GM12878 (cell line): ENCODE results near the gene MITF. TPM values are rescaled to one million over a fixed set of nuclear protein-coding genes. Genes with fewer than 3 reads are reported as not detected.

Experiments
- ATAC-seq: fragments of 200-7000 bp; cut with Tn5 transposase; 3 replicates; pipeline ENCODE4 v1.9.1; 2020; ENCODE audit warnings: mild to moderate bottlenecking, moderate library complexity
- BruUV-seq: library from RNA; stranded (reverse); fragments of 400-500 nt; replicated peaks from 2 replicates; lab custom pipeline; 2021; lab: Mats Ljungman, UMichigan
- CTCF ChIA-PET: fragments of 300-600 bp; sonication (Branson Sonifier 250); formaldehyde crosslinking; extraction: SDS; loops from one replicate; lab custom pipeline; 2021; ENCODE audit warnings: inconsistent platforms; lab: Yijun Ruan, JAX
- POLR2A ChIA-PET: fragments of 350-600 bp; formaldehyde crosslinking; extraction: SDS; loops from one replicate; lab custom pipeline; 2021; ENCODE audit warnings: inconsistent platforms; lab: Charles Lee
- RAD21 ChIA-PET: fragments of 300-600 bp; sonication (Branson Sonifier 250); formaldehyde crosslinking; loops from one replicate; lab custom pipeline; 2023; ENCODE audit warnings: antibody characterized with exemption; ENCODE audit not compliant: unreplicated experiment; lab: Charles Lee
- SMC1A ChIA-PET: fragments of 300-600 bp; sonication (Branson Sonifier 250); formaldehyde crosslinking; loops from one replicate; lab custom pipeline; 2023; ENCODE audit not compliant: unreplicated experiment, uncharacterized antibody; lab: Charles Lee
- DNase-seq: peaks from one replicate; pipeline ENCODE4 v3.0.0-alpha.2; 2011; ENCODE audit warnings: low read depth, low spot score
- FAIRE-seq: peaks from 3 replicates; lab custom pipeline; 2011; peaks lifted over from hg19 to GRCh38; lab: Jason Lieb, UNC
- H2AFZ ChIP-seq: 2 replicates; pipeline ENCODE4 v1.6.0; 2011; ENCODE audit warnings: low read depth, low read length, control low read depth; ENCODE audit not compliant: control insufficient read depth
- H3K27ac ChIP-seq: 2 replicates; pipeline ENCODE4 v1.5.1; 2011; ENCODE audit warnings: control low read depth; ENCODE audit not compliant: control insufficient read depth, insufficient read depth
- H3K27me3 ChIP-seq, 2 experiments: replicated peaks in 1 of 2; 2 replicates each; pipeline versions ENCODE4 v1.6.0 to v1.6.1; 2011; ENCODE audit warnings: low read length in 1 of 2; ENCODE audit not compliant: control insufficient read depth in 2 of 2, insufficient read depth in 2 of 2
- H3K36me3 ChIP-seq, 2 experiments: 2 replicates each; pipeline ENCODE4 v1.5.1; 2011; ENCODE audit warnings: low read length in 1 of 2; ENCODE audit not compliant: control insufficient read depth in 2 of 2, insufficient read depth in 2 of 2
- H3K4me1 ChIP-seq: 2 replicates; pipeline ENCODE4 v1.6.1; 2011; ENCODE audit warnings: mild to moderate bottlenecking, low read length, moderate library complexity, mixed read lengths; ENCODE audit not compliant: control insufficient read depth, insufficient read depth
- H3K4me2 ChIP-seq: 2 replicates; pipeline ENCODE4 v1.6.0; 2011; ENCODE audit warnings: control low read depth; ENCODE audit not compliant: control insufficient read depth, insufficient read depth
- H3K4me3 ChIP-seq: fragments of 200-600 bp; sonication (generic); 2 replicates; pipeline ENCODE4 v1.5.1; 2016
- H3K79me2 ChIP-seq: 2 replicates; pipeline ENCODE4 v1.6.0; 2011; ENCODE audit warnings: low read length; ENCODE audit not compliant: control insufficient read depth, insufficient read depth
- H3K9ac ChIP-seq: 2 replicates; pipeline ENCODE4 v1.8.0; 2011; ENCODE audit warnings: low read length, control low read depth, mixed read lengths; ENCODE audit not compliant: control insufficient read depth, insufficient read depth
- H3K9me3 ChIP-seq: replicated peaks from 3 replicates; pipeline ENCODE4 v1.5.1; 2011; ENCODE audit warnings: mild to moderate bottlenecking, low read length; ENCODE audit not compliant: control insufficient read depth, insufficient read depth
- H4K20me1 ChIP-seq: 2 replicates; pipeline ENCODE4 v1.6.0; 2011; ENCODE audit not compliant: control insufficient read depth, insufficient read depth
- ATF3 ChIP-seq: IDR thresholded peaks from 2 replicates; pipeline ENCODE4 v1.6.1; 2011; ENCODE audit warnings: low read depth, mild to moderate bottlenecking, low read length, moderate library complexity, borderline replicate concordance; ENCODE audit errors: extremely low read depth
- HDGF ChIP-seq: fragments of 450-650 bp; IDR thresholded peaks from 2 replicates; pipeline ENCODE4 v1.6.1; 2016; ENCODE audit warnings: antibody characterized with exemption
- KAT2A ChIP-seq: conservative IDR thresholded peaks from 2 replicates; pipeline ENCODE4 v1.6.1; 2011; ENCODE audit warnings: low read depth, low read length; ENCODE audit not compliant: control insufficient read depth
- POLR2A ChIP-seq: IDR thresholded peaks from 2 replicates; pipeline ENCODE4 v1.6.1; 2011; ENCODE audit warnings: low read depth, mild to moderate bottlenecking, low read length
- RBBP5 ChIP-seq: fragments of 200-600 bp; sonication (generic); conservative IDR thresholded peaks from 2 replicates; pipeline ENCODE4 v1.6.1; 2016
- ZNF207 ChIP-seq: fragments of 450-650 bp; IDR thresholded peaks from 2 replicates; pipeline ENCODE4 v1.6.1; 2014; ENCODE audit warnings: antibody characterized with exemption, mild to moderate bottlenecking, borderline replicate concordance
- WGBS: methylation state at CpG from one replicate; pipeline ENCODE4 v1.1.6; 2016; ENCODE audit warnings: low lambda C conversion rate; ENCODE audit not compliant: insufficient replicate concordance, insufficient coverage; ENCODE audit errors: missing lambda C conversion rate; 5-methylcytosine and 5-hydroxymethylcytosine counted together
- in situ Hi-C: fragments of 300-500 bp; cut with MboI; formaldehyde crosslinking; loops from 9 replicates; pipeline ENCODE4 v1.14.3; 2018; ENCODE audit warnings: mixed read lengths
- intact Hi-C: fragments of 100-400 bp; cut with micrococcal nuclease; formaldehyde crosslinking; loops from one replicate; pipeline ENCODE4 v1.14.2; 2022; ENCODE audit not compliant: unreplicated experiment
- polyA plus RNA-seq, 11 experiments: library from polyadenylated mRNA; depleted of rRNA in 4 of 11; unstranded in 6 of 11; stranded (reverse) in 5 of 11; fragments of >200 nt; fragmentation: Nextera tagmentation in 4 of 11; fragmentation: Illumina TruSeq in 1 of 11; extraction: Ambion mirVana in 4 of 11; extraction: Trizol in 1 of 11; gene quantifications; 1 replicate in 1 of 11; 2 replicates in 10 of 11; pipeline versions ENCODE4 v1.2.1 to v1.2.3, GENCODE V29; 2011 to 2016; ENCODE audit warnings: inconsistent platforms in 2 of 11, missing spikeins in 2 of 11, low read depth in 1 of 11
- total RNA-seq, 4 experiments: library from RNA; depleted of rRNA in 3 of 4; stranded (reverse); fragments of >200 nt in 3 of 4; fragmentation: Illumina TruSeq in 1 of 4; extraction: Trizol in 1 of 4; gene quantifications; 2 replicates each; pipeline versions ENCODE4 v1.2.1 to v1.2.3, GENCODE V29; 2013 to 2021
- TF ChIP-seq, protein P1 (sequence below): fragments of 450-650 bp; formaldehyde crosslinking; IDR thresholded peaks from 2 replicates; pipeline ENCODE4 v1.4.0; 2020; ENCODE audit warnings: mild to moderate bottlenecking, moderate library complexity
- TF ChIP-seq, protein P2 (sequence below): fragments of 450-650 bp; IDR thresholded peaks from 2 replicates; pipeline ENCODE4 v1.6.1; 2017; ENCODE audit warnings: mild to moderate bottlenecking
- TF ChIP-seq, protein P3 (sequence below): fragments of 450-650 bp; formaldehyde crosslinking; IDR thresholded peaks from 2 replicates; pipeline ENCODE4 v1.4.0; 2022; ENCODE audit warnings: mild to moderate bottlenecking, moderate library complexity
- TF ChIP-seq, protein P4 (sequence below): IDR thresholded peaks from 2 replicates; pipeline ENCODE4 v1.6.1; 2011; ENCODE audit warnings: mild to moderate bottlenecking, low read depth, low read length, moderate library complexity; ENCODE audit not compliant: insufficient replicate concordance

MITF gene
- total and polyA plus RNA-seq, 10 of the 15 experiments (the other 5 are each of a cell fraction or from before 2014, with no cell fraction given) = under 0.01 to 0.90 (median 0.06) TPM; not detected in 3

GRCh38 chr3:69868841-69869420 is 129.7 kb downstream of the MITF start:
- no TSS peak for BruUV-seq
- no peaks in the 10 kb centered on the region for H3K4me1 ChIP-seq
- no peaks in the 10 kb centered on the region; a peak in 1 of 4 replicates for H3K27me3 ChIP-seq
- no peak for FAIRE-seq
- ATAC-seq = no peak
- ChIA-PET CTCF (no interaction called here), RAD21 (no interaction called here), SMC1A (no interaction called here), POLR2A (no interaction called here)
- no peaks in the 10 kb centered on the region for H3K9me3 ChIP-seq
- H4K20me1 ChIP-seq = no peaks in the 10 kb centered on the region
- no peak overlapping the region for H3K4me3 ChIP-seq
- 45% methylated on average over 3 of the region's 3 CpGs for WGBS
- H2AFZ ChIP-seq = no peak overlapping the region
- intact Hi-C loops (no loop called here), in situ Hi-C loops (no loop called here)
- H3K27ac ChIP-seq = no peak overlapping the region
- no peak overlapping the region for H3K4me2 ChIP-seq
- H3K9ac ChIP-seq = no peak overlapping the region
- H3K79me2 ChIP-seq = no peaks in the 10 kb centered on the region
- H3K36me3 ChIP-seq = no peaks in the 10 kb centered on the region
- no peak for DNase-seq
- TF ChIP-seq HDGF (no peak), ZNF207 (no peak), ATF3 (no peak), KAT2A (no peak), RBBP5 (no peak), POLR2A (no peak)
- TF ChIP-seq, protein P1, sequence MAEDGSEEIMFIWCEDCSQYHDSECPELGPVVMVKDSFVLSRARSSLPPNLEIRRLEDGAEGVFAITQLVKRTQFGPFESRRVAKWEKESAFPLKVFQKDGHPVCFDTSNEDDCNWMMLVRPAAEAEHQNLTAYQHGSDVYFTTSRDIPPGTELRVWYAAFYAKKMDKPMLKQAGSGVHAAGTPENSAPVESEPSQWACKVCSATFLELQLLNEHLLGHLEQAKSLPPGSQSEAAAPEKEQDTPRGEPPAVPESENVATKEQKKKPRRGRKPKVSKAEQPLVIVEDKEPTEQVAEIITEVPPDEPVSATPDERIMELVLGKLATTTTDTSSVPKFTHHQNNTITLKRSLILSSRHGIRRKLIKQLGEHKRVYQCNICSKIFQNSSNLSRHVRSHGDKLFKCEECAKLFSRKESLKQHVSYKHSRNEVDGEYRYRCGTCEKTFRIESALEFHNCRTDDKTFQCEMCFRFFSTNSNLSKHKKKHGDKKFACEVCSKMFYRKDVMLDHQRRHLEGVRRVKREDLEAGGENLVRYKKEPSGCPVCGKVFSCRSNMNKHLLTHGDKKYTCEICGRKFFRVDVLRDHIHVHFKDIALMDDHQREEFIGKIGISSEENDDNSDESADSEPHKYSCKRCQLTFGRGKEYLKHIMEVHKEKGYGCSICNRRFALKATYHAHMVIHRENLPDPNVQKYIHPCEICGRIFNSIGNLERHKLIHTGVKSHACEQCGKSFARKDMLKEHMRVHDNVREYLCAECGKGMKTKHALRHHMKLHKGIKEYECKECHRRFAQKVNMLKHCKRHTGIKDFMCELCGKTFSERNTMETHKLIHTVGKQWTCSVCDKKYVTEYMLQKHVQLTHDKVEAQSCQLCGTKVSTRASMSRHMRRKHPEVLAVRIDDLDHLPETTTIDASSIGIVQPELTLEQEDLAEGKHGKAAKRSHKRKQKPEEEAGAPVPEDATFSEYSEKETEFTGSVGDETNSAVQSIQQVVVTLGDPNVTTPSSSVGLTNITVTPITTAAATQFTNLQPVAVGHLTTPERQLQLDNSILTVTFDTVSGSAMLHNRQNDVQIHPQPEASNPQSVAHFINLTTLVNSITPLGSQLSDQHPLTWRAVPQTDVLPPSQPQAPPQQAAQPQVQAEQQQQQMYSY (CRISPR knock-in tag) = no peak
- TF ChIP-seq, protein P2, sequence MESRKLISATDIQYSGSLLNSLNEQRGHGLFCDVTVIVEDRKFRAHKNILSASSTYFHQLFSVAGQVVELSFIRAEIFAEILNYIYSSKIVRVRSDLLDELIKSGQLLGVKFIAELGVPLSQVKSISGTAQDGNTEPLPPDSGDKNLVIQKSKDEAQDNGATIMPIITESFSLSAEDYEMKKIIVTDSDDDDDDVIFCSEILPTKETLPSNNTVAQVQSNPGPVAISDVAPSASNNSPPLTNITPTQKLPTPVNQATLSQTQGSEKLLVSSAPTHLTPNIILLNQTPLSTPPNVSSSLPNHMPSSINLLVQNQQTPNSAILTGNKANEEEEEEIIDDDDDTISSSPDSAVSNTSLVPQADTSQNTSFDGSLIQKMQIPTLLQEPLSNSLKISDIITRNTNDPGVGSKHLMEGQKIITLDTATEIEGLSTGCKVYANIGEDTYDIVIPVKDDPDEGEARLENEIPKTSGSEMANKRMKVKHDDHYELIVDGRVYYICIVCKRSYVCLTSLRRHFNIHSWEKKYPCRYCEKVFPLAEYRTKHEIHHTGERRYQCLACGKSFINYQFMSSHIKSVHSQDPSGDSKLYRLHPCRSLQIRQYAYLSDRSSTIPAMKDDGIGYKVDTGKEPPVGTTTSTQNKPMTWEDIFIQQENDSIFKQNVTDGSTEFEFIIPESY = no peak
- TF ChIP-seq, protein P3, sequence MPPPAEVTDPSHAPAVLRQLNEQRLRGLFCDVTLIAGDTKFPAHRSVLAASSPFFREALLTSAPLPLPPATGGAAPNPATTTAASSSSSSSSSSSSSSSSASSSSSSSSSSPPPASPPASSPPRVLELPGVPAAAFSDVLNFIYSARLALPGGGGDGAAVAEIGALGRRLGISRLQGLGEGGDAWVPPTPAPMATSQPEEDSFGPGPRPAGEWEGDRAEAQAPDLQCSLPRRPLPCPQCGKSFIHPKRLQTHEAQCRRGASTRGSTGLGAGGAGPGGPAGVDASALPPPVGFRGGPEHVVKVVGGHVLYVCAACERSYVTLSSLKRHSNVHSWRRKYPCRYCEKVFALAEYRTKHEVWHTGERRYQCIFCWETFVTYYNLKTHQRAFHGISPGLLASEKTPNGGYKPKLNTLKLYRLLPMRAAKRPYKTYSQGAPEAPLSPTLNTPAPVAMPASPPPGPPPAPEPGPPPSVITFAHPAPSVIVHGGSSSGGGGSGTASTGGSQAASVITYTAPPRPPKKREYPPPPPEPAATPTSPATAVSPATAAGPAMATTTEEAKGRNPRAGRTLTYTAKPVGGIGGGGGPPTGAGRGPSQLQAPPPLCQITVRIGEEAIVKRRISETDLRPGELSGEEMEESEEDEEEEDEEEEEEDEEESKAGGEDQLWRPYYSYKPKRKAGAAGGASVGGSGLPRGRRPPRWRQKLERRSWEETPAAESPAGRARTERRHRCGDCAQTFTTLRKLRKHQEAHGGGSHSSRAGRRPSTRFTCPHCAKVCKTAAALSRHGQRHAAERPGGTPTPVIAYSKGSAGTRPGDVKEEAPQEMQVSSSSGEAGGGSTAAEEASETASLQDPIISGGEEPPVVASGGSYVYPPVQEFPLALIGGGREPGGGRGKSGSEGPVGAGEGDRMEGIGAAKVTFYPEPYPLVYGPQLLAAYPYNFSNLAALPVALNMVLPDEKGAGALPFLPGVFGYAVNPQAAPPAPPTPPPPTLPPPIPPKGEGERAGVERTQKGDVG (CRISPR knock-in tag) = no peak
- TF ChIP-seq, protein P4, sequence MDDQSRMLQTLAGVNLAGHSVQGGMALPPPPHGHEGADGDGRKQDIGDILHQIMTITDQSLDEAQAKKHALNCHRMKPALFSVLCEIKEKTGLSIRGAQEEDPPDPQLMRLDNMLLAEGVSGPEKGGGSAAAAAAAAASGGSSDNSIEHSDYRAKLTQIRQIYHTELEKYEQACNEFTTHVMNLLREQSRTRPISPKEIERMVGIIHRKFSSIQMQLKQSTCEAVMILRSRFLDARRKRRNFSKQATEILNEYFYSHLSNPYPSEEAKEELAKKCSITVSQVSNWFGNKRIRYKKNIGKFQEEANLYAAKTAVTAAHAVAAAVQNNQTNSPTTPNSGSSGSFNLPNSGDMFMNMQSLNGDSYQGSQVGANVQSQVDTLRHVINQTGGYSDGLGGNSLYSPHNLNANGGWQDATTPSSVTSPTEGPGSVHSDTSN = no peak
